Endothelial cell (in vitro differentiated cells): ENCODE data around the gene ACACA. TPM values are rescaled to one million over a fixed set of nuclear protein-coding genes. Genes with fewer than 3 reads are reported as not detected.

Experiments
- DNase-seq: peaks from one replicate; pipeline ENCODE4 v3.0.0; 2021; ENCODE audit warnings: low spot score
- H3K27ac Mint-ChIP-seq: one replicate; pipeline ENCODE4 v1.8.0; 2021; ENCODE audit warnings: mixed read lengths, inconsistent platforms; ENCODE audit not compliant: unreplicated experiment
- H3K27me3 Mint-ChIP-seq: one replicate; pipeline ENCODE4 v1.8.0; 2021; ENCODE audit warnings: mild to moderate bottlenecking, moderate library complexity, mixed read lengths, inconsistent platforms; ENCODE audit not compliant: unreplicated experiment
- H3K36me3 Mint-ChIP-seq: one replicate; pipeline ENCODE4 v1.8.0; 2021; ENCODE audit warnings: mild to moderate bottlenecking, low read depth, mixed read lengths, inconsistent platforms; ENCODE audit not compliant: unreplicated experiment
- H3K4me1 Mint-ChIP-seq: one replicate; pipeline ENCODE4 v1.8.0; 2021; ENCODE audit warnings: mild to moderate bottlenecking, mixed read lengths, inconsistent platforms; ENCODE audit not compliant: unreplicated experiment
- H3K4me3 Mint-ChIP-seq: one replicate; pipeline ENCODE4 v1.8.0; 2021; ENCODE audit warnings: mild to moderate bottlenecking, mixed read lengths, inconsistent platforms; ENCODE audit not compliant: unreplicated experiment
- H3K9me3 Mint-ChIP-seq: one replicate; pipeline ENCODE4 v1.8.0; 2021; ENCODE audit warnings: mixed read lengths, inconsistent platforms; ENCODE audit not compliant: unreplicated experiment
- CTCF ChIP-seq: fragments of 200-600 bp; sonication (generic); IDR thresholded peaks from one replicate; pipeline ENCODE4 v1.5.0; 2021; ENCODE audit warnings: antibody characterized with exemption; ENCODE audit not compliant: unreplicated experiment
- total RNA-seq: library from RNA; stranded (reverse); fragmentation: NEBNext Ultra II Directional; extraction: Animal tissue kit (Norgen Biotek cat#: 25700); gene quantifications from one replicate; pipeline ENCODE4 v1.2.1, GENCODE V29; 2021; ENCODE audit not compliant: unreplicated experiment

The ACACA gene
- total RNA-seq, 1 donor from 2014 or later: 91.5 TPM

GRCh38 chr17:37041932-37042331 is 364.7 kb downstream of the ACACA start:
- no peaks in the 10 kb centered on the region for H3K36me3 Mint-ChIP-seq
- TF ChIP-seq CTCF: no peak
- H3K9me3 Mint-ChIP-seq: no peaks in the 10 kb centered on the region
- H3K4me1 Mint-ChIP-seq: peaks cover 10% of the 10 kb centered on the region
- peaks cover 1% of the 10 kb centered on the region for H3K27me3 Mint-ChIP-seq
- no peak for DNase-seq
- H3K4me3 Mint-ChIP-seq: no peak overlapping the region
- H3K27ac Mint-ChIP-seq: no peak overlapping the region

DNA sequence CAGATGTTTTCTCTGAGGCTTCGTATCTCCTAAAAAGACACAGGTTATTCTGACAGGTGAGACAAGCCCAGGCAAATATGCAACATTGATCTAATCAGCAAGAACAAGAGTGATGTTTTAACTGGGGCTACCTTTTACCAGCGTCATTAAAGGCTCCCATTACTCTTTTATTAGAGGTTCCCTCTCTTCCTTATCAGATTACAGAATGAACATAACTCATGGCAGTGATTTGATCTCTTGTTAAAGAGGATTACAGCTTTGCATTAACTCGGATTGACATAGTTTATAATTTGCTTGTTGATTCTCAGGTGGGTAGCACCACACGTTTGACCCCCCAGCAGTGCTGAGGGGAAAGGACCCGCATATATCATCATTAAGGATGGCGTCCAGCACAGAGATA is 367.4 kb downstream of the ACACA start:
- DNase-seq: no peak
- Mint-ChIP-seq H3K27me3 (no peaks in the 10 kb centered on the region), H3K4me3 (no peak overlapping the region), H3K9me3 (no peaks in the 10 kb centered on the region), H3K4me1 (peaks cover 4% of the 10 kb centered on the region), H3K36me3 (no peaks in the 10 kb centered on the region), H3K27ac (no peak overlapping the region)
- no peak for TF ChIP-seq CTCF

DNA sequence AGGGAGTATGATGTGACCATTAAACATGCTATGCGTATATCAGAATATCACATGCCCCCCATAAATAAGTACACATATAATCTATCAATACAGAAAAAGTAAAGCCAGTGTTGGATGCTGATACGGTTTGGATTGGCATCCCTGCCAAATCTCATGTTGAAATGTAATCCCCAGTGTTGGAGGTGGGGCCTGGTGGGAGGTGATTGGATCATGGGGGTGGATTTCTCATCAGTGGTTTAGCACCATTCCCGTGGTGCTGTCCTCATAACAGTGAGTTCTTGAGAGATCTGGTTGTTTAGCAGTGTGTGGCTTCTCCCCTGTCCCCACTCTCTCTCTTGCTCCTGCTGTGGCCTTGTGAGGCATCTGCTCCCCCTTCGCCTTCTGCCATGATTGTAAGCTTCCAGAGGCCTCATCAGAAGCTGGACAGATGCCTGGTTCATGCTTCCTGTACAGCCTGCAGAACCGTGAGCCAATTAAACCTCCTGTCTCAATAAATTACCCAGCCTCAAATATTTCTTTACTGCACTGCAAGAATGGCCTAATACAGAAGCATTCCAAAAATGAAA is 369.0 kb downstream of the ACACA start:
- no peak for TF ChIP-seq CTCF
- Mint-ChIP-seq H3K4me1 (no peaks in the 10 kb centered on the region), H3K4me3 (no peak overlapping the region), H3K9me3 (no peaks in the 10 kb centered on the region), H3K27me3 (no peaks in the 10 kb centered on the region), H3K27ac (no peak overlapping the region), H3K36me3 (no peaks in the 10 kb centered on the region)
- DNase-seq: no peak

Other genes starting within 250 kb of the ACACA start
- not detected for gene C17orf78, start 30.9 kb downstream of the ACACA start, total RNA-seq
- 24.7 TPM for gene TADA2A, start 50 bp upstream of the ACACA start, total RNA-seq
- gene DUSP14, start 83.1 kb upstream of the ACACA start, total RNA-seq: 23.0 TPM
- gene SYNRG, start 202.6 kb upstream of the ACACA start, total RNA-seq: 49.5 TPM
- 35.5 TPM for gene DDX52, start 236.6 kb upstream of the ACACA start, total RNA-seq